ENCODE measurements around the gene AIG1. TPM values are rescaled to one million over a fixed set of nuclear protein-coding genes. Genes with fewer than 3 reads are reported as not detected.

AIG1 gene
- total RNA-seq, 1 donor, result 70.9 TPM

DNA sequence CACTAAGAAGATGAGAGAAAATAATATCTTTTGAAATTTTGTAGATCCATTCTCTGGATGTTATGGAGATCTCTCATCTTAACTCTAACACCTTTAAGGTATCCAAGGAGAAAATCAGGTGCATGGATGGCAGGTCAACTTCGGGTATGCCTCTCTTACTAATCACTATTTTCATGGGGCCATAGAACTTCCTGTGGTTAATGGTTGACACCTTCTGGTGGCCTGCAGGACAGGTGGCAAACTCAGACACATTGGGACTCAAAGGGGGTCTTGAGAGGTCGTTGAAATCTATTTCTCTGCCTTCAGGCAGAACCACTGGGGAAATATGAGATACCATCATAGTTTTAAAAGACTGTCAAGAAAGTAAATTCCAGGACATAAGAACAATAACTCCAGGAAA lies 313.3 kb downstream of the AIG1 start:
- Histone ChIP-seq H3K79me2 (ENCODE audit: insufficient read depth, low read length) (no peaks in the 10 kb centered on the region), H3K4me3 (ENCODE audit: insufficient read depth, low read length) (no peak overlapping the region), H2AFZ (ENCODE audit: low read length) (no peak overlapping the region), H3K4me2 (ENCODE audit: insufficient read depth, low read length) (no peak overlapping the region), H3K27ac (ENCODE audit: low read depth, low read length) (no peak overlapping the region), H3K4me1 (ENCODE audit: insufficient read depth, low read length) (no peaks in the 10 kb centered on the region), H3K9me3 (ENCODE audit: low read depth, low read length) (no peaks in the 10 kb centered on the region), H3K27me3 (ENCODE audit: insufficient read depth, low read length) (peaks cover 2% of the 10 kb centered on the region), H3K36me3 (ENCODE audit: insufficient read depth, low read length) (no peaks in the 10 kb centered on the region), H4K20me1 (ENCODE audit: insufficient read depth, low read length) (no peaks in the 10 kb centered on the region)
- TF ChIP-seq, protein P1, sequence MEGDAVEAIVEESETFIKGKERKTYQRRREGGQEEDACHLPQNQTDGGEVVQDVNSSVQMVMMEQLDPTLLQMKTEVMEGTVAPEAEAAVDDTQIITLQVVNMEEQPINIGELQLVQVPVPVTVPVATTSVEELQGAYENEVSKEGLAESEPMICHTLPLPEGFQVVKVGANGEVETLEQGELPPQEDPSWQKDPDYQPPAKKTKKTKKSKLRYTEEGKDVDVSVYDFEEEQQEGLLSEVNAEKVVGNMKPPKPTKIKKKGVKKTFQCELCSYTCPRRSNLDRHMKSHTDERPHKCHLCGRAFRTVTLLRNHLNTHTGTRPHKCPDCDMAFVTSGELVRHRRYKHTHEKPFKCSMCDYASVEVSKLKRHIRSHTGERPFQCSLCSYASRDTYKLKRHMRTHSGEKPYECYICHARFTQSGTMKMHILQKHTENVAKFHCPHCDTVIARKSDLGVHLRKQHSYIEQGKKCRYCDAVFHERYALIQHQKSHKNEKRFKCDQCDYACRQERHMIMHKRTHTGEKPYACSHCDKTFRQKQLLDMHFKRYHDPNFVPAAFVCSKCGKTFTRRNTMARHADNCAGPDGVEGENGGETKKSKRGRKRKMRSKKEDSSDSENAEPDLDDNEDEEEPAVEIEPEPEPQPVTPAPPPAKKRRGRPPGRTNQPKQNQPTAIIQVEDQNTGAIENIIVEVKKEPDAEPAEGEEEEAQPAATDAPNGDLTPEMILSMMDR (IDR thresholded peaks at IDR 0.05; ENCODE audit: extremely low read depth, low read depth, low read length), result no peak
- no peak for DNase-seq (ENCODE audit: insufficient read length, low spot score, missing footprints)

DNA sequence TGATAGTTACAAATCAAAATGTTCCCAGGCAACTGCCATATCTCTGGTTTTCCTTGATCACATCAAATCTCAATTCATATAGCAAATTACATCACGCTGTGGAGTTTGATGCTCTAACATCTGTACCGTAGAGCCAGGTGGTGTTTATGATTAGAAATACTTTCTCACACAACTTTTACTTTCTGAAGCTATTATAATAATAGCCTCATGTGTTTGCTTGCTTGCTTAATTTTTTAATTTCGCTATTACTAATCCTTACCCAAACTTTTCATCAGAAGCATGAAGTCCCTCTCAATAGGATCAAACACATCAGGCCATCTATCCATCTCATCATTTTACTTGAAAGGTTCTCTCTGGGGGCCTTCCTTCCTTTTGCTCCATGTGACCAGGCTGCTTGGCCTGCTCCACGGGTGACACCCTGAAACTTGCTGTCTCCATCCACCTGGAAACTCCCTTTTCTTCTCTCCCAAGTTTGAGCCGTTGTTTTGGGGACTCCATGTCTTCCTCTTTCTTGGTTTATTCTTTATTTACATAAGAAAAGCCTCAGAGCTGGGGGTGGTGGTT lies 314.4 kb downstream of the AIG1 start:
- Histone ChIP-seq H3K4me3 (ENCODE audit: insufficient read depth, low read length) (no peak overlapping the region), H2AFZ (ENCODE audit: low read length) (no peak overlapping the region), H3K27ac (ENCODE audit: low read depth, low read length) (no peak overlapping the region), H3K36me3 (ENCODE audit: insufficient read depth, low read length) (no peaks in the 10 kb centered on the region), H3K9me3 (ENCODE audit: low read depth, low read length) (no peaks in the 10 kb centered on the region), H3K79me2 (ENCODE audit: insufficient read depth, low read length) (no peaks in the 10 kb centered on the region), H3K4me1 (ENCODE audit: insufficient read depth, low read length) (no peaks in the 10 kb centered on the region), H4K20me1 (ENCODE audit: insufficient read depth, low read length) (no peaks in the 10 kb centered on the region), H3K4me2 (ENCODE audit: insufficient read depth, low read length) (no peak overlapping the region), H3K27me3 (ENCODE audit: insufficient read depth, low read length) (peaks cover 5% of the 10 kb centered on the region)
- TF ChIP-seq, protein P1 (IDR thresholded peaks at IDR 0.05; ENCODE audit: extremely low read depth, low read depth, low read length), result no peak
- no peak for DNase-seq (ENCODE audit: insufficient read length, low spot score, missing footprints)

DNA sequence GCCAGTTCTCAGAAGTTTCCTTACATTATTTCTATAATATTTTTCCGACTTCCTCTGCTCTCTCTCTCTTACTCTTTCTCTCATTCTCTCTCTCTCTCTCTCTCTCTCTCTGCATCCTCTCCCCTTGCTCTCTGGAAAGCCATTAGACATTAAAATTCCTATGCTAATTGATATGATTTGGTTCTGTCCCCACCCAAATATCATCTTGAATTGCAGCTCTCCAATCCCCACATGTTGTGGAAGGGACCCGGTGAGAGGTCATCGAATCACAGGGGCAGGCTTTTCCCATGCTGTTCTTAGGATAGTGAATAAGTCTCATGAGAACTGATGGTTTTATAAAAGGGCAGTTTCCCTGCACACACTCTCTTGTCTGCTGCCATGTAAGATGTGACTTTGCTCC lies 315.7 kb downstream of the AIG1 start:
- Histone ChIP-seq H3K4me3 (ENCODE audit: insufficient read depth, low read length) (no peak overlapping the region), H3K36me3 (ENCODE audit: insufficient read depth, low read length) (no peaks in the 10 kb centered on the region), H4K20me1 (ENCODE audit: insufficient read depth, low read length) (no peaks in the 10 kb centered on the region), H3K79me2 (ENCODE audit: insufficient read depth, low read length) (no peaks in the 10 kb centered on the region), H3K4me2 (ENCODE audit: insufficient read depth, low read length) (no peak overlapping the region), H3K4me1 (ENCODE audit: insufficient read depth, low read length) (no peaks in the 10 kb centered on the region), H3K27me3 (ENCODE audit: insufficient read depth, low read length) (peaks cover 7% of the 10 kb centered on the region), H3K27ac (ENCODE audit: low read depth, low read length) (no peak overlapping the region), H3K9me3 (ENCODE audit: low read depth, low read length) (no peaks in the 10 kb centered on the region), H2AFZ (ENCODE audit: low read length) (no peak overlapping the region)
- TF ChIP-seq, protein P1 (IDR thresholded peaks at IDR 0.05; ENCODE audit: extremely low read depth, low read depth, low read length), result no peak
- no peak for DNase-seq (ENCODE audit: insufficient read length, low spot score, missing footprints)

DNA sequence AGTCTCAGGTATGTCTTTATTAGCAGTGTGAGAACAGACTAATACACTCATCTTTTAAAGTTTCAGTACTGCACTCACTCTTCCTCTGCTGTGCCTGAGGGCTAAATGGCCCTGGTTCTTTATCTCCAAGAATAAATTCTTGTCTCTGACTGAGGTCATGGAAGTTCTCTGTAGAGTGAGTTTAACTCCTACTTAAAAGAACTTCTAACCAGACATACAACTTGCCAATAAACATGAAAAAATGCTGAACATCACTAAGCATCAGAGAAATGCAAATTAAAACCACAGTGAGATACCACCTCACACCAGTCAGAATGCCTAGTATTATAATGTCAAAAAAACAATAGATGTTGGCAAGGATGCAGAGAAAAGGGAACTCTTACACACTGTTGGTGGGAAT lies 316.2 kb downstream of the AIG1 start:
- Histone ChIP-seq H3K4me1 (ENCODE audit: insufficient read depth, low read length) (no peaks in the 10 kb centered on the region), H3K9me3 (ENCODE audit: low read depth, low read length) (no peaks in the 10 kb centered on the region), H3K4me2 (ENCODE audit: insufficient read depth, low read length) (no peak overlapping the region), H3K4me3 (ENCODE audit: insufficient read depth, low read length) (no peak overlapping the region), H3K27ac (ENCODE audit: low read depth, low read length) (no peak overlapping the region), H3K27me3 (ENCODE audit: insufficient read depth, low read length) (peaks cover 7% of the 10 kb centered on the region), H3K79me2 (ENCODE audit: insufficient read depth, low read length) (no peaks in the 10 kb centered on the region), H3K36me3 (ENCODE audit: insufficient read depth, low read length) (no peaks in the 10 kb centered on the region), H2AFZ (ENCODE audit: low read length) (no peak overlapping the region), H4K20me1 (ENCODE audit: insufficient read depth, low read length) (no peaks in the 10 kb centered on the region)
- no peak for DNase-seq (ENCODE audit: insufficient read length, low spot score, missing footprints)
- TF ChIP-seq, protein P1 (IDR thresholded peaks at IDR 0.05; ENCODE audit: extremely low read depth, low read depth, low read length), result no peak
